ENCODE data around the gene NRIP1.

NRIP1 gene

DNA sequence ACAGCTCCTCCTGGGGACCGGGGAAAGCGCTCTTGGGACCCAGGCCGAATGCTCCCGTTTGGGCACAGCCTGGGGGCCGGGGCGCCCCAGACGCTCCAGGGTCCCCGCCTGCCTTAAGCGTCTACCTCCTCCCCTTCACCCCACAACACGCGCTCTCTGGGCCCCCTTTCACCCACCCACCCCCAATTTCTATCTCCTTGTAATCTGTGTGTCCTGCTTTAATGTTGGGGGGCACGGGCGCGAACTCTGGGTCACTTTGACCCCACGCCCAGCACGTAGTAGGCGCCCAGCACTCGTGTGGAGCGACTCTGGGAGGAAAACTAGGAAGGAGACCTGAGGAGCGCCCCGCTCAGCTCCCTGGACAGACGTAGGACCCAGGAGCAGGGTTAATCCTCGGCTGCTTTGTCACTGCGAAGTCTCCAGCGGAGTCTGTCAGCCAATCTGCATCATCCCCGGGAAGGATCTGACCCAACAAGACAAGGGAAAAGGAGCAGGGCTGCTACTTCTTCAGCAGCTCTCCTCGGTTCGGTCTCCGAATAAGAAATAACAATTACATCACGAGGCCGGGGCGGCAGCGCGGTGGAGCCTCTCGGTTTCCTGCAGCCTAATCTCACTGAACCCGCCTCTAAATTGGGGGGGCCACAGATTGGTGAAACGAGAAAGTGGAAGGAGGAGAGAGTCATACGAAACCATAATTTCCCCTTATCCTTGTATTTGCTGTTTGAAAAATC, 757 bp upstream of the NRIP1 start:
- DNase-seq: peak in 1 of 2 experiments; percentile 78

DNA sequence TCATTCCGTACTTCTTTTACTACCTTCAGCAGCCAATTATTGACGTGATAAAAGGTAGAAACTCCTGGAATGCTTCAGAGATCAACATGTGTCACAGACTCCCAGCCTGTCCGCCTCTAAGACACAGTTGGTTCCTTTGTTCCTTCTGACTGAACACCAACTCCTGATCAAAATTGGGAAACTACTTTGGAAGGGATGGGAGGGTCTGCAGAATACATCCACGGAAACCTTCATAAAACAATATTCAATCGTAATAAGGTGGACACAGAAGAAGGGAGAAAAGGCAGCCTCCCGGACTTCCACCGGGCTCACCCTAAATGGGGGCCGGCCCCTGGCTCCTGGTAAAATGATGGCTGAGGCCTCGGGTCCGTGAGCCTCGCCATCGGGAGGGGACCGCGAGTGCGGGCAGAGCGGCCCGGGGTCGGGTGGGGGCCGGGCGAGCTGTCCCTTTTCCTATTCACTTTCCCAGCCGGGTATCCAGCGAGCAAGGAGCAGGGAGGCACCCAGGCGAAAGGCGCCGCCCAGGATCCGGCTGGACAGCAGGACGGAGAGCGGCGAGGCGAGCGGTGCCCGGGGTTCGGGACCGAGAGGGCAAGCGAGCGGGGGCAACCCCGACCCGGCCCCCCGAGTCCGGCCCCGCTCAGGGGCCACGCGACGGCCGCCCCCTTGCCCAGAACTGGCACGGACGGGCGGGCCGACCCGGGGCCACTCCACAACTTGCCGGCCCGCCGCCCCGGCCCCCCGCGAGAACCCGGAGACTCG, 805 bp downstream of the NRIP1 start:
- no peak for DNase-seq

DNA sequence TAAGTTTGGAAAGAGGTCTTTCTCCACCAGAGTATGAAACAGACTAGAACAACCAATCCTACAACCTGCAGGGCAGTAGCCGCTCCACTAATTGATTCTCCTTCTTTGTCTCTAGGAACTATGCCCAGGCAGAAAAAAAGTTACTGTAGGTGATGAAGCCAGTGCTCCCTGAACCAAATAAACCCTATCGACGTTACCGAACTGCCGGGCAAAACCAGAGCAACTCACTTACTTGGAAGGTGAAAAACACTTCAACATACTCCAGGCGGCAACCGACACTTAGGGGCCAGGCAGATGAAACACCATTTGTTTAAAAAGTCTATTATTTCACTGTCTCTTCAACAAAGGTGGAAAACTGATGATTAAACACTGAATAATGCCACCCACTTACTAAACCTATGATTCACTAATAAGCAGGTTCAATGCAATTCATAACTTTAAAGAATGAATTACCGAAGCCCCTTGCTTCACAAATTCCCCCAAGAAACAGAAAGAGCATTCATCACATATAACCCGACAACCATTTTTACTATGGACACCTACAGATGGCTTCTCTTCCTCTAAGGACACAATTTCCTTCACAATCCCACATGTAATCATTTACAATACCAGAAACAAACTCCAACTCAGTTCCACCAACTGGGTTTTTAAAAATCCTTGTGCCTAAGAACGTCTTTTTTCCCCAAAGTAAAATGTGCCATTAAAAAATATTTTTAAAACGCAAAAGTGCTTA, 1.6 kb downstream of the NRIP1 start:
- DNase-seq: no peak

DNA sequence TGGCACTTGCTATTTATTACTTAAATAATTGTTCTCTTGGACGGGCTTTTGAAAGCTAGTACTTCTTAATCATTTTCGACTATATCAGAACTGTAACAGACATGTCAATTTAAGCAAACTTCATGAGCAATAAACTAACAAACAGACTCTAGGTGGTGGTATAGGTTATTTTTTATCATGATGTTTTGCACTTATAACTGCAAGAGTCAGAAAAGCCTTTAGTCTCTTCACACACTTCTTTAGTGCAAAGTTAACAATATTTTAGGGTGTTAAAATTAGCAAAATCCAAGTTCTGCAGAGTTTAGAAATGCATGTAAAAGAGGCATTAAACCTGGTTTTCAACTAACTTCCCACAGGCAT, 2.2 kb downstream of the NRIP1 start:
- DNase-seq: no peak

DNA sequence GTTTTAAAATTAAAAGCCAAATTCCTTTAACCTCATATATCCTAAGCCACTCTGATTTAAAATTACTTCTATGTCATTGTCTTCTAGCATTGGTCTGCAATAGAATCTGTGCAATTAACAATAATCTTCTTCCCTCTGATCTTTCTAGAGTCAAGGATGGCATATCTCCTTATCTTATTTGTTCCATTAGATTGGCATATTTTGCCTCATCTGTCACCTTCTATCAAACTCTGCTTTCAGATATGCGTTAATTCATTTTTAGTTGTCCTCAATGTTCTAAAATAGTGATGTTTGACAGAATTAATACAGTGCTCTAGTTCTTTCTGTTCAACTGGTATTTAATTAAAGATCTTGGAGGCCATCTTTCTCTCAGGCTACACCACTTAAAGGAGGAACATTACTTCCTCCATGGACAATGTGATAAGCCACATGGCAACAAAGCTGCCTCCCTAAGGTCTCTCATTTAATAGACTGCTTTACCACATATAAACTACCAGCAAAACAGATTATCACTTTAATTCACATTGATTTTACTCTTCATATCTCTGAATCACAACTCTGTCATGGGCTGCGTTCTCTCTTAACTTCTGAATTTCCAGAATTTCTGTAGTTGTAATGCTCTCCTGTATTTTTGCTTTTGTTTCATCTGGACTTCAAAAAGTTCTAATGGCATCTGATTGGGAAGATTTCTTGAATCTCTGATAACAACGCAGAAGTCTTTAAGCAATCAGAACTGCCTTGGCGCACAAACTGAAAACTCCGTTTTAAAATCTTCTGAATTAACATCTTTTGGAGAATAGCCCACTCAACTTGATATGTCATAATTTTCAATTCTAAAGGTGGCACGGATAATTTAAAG, 2.8 kb downstream of the NRIP1 start:
- DNase-seq: no peak

DNA sequence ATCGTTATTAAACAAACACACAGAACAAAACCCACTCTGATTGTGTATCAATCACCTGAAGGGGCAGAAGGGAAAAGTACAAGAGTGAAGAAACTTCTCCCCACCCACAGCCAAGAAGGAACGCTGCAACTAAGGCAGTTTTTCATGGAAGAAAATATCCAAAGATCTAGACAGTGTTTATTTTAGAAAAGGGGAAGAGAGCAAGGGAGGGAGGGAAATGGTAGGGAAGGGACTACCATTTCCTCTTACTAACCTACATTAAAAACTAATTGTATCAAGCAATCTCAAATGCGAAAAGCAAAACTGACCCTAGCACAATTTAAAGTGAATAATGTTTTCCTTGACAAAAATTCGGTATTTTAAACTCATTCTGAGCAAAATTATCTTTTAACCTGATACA, 3.5 kb downstream of the NRIP1 start:
- no peak for DNase-seq

DNA sequence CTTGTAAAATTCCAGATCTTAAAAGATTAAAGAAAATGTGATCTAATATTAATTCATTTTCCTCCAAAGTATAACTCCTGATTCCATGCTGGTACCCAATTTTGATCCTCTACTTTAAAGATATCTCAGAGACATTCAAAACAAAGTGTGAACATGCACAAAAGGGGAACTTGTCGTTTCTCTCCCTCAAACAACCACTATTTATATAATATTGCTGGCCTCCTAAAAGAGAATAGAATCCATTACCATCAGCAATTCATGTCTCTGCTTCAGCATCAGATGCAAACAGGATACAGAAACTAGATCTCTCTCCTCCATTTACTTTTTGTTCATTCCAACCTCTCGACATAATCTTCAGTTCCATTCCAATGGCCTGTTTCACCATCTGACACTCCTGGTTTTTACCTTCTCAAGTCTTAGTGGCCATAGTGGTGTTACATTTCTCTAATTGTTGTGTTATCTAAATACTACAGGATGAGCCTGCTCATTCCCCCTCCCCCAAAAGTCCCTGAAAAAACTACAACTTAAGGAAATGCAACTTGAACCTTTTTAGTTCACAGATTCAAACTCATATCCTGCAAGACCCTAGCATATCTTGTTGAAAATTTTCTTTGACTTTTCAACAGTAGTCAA, 4.1 kb downstream of the NRIP1 start:
- no peak for DNase-seq

DNA sequence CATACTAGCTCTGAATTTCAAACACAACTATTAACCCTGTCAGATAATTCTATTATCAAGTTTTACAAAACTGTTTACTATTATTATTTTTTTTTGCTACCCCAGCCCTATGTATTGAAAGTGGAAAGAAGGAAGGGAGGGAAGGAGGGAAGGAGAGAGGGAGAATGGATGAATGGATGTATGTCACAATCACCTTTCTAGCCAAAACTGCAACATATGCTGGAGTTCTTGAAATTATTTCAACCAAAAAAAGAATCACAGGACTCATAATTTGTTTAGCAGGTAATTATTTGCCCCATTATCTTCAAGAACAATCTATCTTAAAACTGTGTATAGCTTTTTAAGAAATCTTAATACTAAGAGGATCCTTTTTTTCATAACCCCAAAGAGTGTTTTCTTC, 5.4 kb downstream of the NRIP1 start:
- no peak for DNase-seq

DNA sequence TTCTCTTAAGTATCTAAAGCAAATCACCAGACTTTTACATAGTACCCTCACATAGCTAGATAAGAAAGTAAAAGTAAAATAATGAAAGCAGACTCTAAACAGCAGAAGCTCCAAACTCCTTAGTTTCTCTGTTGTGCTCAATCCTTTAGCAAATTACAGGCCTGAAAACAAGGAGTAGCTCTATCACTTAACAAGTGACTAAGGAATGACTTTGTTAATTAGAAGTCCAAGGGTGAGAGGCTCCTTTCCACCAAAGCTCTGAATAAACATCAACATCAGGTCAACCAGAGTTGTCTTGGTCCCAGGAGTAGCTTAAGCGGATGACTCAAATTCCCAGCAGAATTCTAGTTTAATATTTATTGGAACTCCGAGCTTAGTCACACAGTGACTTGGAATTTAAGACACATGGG, 5.9 kb downstream of the NRIP1 start:
- DNase-seq: no peak

DNA sequence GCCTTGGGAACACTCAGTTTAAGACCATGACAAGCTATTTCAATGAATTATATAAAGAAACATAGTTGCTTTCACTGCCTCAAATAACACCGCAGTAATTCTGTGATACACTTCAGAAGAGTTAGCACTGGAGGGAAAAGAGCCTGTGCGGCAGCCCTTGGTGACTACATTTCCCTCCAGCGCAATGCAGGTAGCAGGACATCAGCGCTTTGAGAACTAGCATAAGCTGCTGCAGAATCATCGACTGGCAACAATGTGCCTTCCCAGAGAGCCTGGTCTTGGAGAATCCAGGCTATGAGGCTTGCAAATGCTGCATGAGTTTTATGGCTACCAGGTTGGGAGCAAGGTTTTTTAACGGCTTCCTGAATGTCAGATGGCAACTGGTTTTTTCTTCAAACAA, 7.5 kb downstream of the NRIP1 start:
- DNase-seq: no peak

DNA sequence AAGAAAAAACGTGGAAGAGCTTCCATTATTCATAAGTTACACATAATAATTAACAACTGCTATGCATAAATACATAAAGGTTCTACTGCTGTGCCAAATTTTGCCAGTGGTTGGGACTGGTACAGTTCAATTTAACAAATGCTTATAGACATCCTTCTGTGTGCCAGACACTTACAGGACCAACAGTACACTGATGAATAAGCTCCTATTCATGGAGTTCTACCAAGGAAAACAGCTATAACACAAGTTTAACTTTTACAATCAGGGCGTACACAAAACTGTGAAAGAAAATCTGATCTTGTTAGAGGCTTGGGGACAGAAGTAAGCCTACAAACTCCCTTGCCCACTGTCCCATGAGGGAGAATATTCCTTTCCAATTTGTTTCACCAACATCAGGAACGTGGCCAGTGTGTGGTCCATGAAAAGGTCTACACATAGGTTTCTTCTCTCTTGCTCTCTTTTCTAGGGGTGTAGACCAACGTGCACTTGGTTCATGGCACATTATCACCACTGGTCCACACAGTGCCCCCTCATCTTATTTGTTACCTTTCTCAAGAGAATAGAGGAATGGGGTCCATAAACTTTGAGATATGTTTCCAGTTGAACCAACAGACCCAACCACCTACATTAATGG, 10.1 kb downstream of the NRIP1 start:
- DNase-seq: no peak

DNA sequence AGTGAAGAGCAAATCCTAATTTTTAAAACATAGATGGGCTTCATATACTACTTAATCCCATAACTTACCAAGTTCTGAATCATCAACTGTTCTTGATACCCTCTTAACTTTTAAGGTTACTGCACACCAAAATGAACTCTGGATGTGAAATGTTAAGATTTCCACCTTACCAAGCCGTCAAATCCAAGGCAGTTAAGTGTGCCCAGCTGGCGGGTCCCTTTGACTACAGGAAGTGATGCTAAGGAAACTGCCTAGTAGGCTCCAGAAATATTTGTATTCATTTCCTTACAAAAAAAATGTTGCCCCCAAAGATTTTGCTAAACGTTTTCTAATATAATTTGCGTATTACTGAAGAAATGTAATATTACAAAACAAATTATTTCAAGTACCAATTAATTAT, 10.7 kb downstream of the NRIP1 start:
- no peak for DNase-seq

DNA sequence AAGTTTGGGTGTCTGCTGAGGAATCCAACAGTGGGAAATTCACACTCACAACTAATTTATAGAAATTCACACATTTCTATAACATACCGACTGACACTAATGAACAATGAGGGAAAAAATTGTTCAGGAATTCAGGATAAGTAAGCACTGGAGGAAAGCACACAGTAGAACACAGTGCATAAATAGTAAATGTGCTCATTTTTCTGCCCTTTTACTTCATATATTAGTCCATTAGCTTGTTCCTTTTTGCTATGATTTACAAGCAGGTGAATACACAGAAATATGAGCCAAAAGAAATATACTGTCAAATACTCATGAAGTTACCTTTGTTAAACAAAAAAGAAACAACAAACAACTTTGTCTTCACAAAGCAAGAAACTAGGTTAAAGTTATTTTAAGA, 11.3 kb downstream of the NRIP1 start:
- DNase-seq: no peak

DNA sequence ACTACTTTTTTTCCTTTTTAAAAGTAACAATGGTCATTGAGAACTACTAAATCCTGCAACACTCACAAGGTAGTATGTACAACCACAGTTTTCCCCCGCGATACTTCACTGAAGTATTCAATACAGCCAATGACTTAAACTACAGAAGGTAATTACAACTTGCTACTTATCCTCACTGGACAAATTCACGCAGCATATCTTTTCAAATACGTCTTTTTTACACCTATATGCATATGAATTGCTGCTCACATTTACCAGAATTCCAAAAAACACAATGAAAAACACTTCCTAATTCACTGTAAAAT, 12.4 kb downstream of the NRIP1 start:
- DNase-seq: no peak

DNA sequence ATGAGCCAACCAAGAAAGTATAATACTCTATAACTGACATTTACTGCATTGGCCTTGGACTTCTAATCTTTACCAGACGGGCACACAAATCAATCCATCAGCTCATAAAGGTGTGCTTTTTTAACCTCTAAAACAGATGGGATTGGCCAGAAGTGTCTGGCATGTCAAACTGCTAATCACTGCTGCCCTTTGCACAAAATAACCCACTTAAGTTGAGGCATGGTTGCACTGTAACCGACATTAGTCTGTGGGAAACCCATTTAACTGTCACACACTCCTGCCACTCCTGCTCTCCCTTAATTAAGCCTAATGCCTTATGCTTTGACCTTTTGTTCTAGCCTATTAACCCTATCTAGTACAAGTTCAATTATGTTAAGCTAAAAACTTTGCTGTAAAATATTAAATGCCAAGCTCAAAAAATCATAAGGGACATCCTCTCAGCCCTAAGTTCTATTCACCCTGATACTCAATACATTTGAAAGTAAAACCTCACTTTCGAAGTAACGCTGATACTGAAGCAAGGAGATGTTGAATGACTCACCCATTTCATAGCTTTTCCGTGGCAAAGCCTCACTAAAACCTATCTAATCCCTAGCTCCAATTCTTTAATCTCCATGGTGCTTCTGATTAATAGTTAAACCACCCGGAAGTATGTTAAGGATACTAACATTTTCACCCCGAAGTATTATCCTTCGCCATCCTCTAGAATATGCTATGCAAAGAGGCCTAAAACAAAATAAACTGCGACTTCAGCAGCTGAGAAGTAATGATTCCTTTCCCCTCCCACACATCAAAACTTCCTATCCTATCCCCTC, 12.9 kb downstream of the NRIP1 start:
- DNase-seq: no peak

DNA sequence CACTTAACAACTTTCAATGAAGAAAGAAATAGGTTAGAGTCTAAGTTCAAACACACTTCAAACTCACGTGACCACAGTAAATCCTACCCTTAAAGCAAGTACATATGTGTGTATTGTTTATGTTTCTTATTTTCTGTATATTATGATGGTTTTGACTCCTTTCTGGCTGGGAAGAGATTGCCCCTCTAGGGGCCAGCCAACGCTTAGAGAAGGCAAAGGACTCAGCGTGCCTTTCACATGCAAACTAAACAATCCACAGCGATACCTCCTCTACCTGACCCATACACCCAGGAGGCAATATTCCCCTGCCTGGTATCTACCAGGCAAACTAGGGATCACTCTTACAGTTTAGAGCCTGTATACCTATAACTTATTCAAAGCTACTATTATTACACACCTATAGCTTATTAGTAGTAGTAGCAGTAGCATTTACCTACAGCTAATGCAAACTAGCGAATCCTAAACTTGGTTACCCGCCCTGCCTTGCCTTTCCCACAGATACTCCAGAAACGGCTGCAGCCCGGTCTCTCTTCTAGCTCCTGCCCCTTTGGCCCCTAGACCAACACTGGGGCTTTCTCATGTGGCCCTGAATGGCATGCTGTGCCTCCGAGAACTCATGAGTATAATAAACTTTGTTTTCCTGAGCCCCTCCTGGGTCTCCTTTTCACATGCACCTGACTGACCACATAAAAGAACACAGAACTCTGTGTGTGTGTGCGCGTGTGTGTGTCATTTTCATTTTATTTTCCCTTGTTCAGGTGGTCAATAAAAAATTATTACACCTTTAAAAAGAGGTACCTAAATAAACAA, 14.0 kb downstream of the NRIP1 start:
- DNase-seq: no peak

DNA sequence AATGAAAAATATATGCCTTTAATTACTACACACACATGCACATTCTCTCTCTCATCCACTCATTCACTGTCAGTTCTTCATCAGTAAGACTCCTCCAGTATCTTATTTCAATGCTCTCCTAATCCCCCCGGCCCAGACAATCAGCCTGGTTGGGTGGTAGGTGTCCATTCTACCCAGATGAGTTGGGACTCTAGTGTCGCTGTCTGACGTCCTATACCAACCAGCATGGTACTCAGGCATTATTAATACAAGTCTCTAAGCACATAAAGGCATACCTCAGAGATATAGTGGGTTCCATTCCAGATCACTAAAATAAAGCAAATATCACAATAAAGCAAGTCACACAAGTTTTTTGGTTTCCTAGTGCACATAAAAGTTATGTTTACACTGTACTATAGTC, 19.8 kb downstream of the NRIP1 start:
- no peak for DNase-seq

DNA sequence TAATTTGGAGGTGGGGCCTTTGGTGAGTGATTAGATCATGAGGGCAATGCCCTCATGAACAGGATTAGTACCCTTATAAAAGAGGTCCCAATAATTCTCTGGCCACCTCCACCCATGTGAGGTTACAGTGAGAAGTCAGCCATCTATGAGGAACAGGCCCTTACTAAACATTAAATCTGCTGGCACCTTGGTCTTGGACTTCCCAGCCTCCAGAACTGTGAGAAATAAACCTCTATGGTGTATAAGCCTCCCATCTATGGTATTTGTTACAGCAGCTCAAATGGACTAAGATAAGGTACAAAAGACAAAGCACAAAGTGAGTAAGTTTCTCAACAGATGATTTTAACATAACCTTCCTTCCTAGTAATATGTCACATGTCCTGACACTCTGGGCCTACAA, 22.3 kb downstream of the NRIP1 start:
- no peak for DNase-seq

DNA sequence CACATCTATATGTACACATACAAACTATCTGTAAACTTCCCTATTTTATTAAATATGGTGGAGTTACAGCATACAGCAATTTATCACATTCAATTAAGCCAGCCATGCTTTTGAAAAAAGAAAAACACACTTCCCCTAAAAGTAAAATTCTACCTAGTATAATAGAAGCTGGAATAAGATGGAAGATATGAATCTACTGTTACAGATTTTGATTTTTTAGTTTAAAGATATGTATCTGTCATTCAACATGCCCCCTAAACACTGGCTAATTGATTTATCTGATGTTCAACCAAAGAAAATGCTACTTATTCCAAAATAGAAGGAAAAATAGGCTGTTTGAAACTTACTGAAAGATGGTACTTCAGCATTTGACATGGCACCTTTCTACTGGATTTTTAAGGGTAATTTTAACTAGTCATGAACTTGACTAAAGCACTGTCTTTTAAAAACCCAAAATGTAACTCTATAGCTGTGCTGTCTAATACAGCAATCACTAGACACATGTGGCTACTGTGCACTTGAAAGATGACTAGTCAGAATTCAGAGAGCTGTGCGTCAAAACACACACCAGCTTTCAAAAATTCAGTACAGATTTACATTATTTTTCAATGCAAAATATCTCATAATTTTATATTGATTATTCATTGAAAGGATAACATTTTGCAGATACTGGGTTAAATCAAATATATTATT, 25.0 kb downstream of the NRIP1 start:
- no peak for DNase-seq

DNA sequence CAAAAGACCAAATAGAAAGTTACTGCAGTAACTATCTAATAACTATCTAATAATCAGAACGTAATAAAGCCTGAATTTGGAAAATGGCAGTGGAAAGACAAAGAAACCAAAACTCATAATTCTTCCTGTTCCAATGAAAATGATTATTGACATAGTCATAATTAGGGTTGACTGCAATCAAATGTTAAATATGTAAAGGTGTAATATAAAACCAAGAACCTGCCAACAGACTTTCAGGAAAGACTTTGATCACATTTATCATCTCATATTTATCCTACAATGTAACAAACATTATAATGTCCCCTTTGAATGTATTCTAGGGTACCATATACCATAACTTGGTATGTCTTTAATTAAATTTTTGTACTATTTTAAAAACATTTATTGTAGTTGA, 26.9 kb downstream of the NRIP1 start:
- DNase-seq: no peak
